NCI-H774 (cell line): ENCODE data around the gene PDE6B.

Experiments
- DNase-seq: peaks from one replicate; lab custom pipeline; 2025; lab: John Stamatoyannopoulos, UW

The PDE6B gene

DNA sequence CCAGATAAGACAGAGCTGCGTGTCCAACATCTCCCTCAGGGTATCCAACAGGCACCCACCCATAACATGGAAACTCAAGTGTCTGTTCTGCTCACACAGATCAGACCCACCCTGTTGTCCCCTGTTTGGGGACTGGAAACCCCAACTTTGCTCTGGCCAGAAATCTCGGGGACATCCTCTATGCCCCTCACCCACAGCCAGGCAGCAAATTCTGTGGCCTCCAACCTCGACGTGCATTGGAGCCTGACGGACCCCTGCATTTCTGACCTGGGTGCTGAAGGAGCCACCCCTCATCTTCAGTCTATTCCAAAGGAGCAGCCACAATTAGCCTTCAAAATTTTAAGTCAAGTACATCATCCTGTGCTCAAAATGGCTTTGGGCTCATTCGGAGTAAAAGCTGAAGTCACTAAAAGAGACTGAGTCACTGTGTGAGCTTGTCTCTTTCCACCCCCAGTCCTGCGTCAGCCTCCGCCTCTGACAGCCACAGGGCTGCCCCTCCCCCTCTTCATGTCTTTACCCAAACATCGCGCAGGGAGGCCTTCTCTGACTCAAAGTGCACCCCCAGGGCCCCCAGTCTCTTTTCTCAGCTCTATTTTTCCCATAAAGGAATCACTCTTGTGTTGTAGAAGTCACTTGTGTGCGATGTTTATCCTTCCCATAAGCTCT lies 24.4 kb upstream of the PDE6B start:
- no peak for DNase-seq

DNA sequence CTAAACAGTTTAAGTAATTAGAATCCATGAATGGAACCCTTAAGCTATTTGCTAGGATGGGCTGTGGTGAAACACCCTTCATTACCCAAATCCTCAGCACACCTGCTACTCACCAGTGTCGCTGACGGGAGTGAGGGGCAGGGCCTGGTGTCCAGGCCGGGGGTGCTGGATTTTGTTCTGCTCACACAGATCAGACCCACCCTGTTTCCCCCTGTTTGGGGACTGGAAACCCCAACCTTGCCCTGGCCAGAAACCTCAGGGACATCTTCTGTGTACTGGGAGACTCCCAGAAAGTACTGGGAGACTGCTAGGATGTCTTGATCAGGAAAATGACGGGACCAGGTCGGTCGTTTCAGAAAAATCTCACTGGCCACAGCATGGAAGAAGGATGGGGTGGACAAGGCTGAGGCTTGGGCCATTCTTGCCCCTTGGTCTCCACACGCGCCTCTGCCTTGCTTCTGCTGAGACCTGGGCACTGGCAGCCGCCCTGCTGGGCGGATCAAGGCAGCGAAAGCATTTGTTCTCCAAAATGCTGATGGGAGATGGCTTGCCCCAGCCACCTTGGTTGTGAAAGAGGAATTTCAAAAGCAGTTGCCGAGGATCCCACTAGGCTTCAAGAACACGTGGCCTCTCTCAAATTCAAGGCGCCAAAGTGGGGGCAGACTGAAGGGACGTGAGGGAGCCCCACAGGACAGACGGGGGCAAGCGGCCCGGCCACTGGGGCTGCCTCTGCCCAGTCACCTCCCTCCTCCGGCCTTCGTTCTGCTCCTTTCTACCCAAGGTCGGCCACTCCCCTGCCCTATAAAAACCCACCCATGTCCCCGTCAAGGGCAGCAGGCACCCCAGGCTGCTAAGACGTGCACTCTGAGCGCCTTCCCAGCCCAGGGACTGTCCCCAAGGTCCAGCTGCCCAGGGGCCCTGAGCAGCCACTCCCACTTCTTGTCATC lies 23.5 kb upstream of the PDE6B start:
- no peak for DNase-seq

DNA sequence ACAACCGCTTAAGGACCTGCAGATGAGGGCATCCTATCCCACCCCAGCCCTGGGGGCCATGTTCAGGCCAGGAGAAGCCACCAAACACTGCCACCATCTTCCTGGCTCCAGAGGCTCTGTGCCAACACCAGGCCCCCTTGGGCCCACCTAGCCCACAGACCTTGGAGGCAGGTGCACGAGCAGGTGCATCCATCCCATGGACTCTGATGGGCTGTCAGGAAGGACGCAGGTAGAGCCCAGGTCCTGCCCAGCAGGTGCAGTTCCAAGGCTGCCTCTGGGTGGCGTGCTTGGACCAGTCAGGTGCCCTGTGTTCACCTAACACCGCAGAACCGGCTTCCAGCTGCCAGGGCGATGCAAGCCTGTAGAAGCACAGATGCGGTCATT lies 22.8 kb upstream of the PDE6B start:
- DNase-seq, result peak; percentile 43

DNA sequence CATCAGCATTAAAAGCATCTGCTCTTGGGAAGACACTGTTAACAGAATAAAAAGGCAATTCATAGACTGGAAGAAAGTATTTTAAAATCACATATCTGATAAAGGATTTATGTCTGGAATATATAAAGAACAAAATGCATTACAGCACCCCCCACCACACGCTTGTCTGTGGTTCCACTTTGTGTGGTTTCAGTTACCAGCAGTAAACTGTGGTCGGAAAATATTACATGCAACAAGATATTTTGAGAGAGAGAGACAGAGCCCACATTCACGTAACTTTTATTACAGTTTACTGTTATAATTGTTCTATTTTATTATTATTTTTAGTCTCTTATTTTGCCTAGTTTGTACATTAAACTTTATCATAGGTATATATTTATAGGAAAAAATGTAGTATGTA lies 21.2 kb upstream of the PDE6B start:
- no peak for DNase-seq

DNA sequence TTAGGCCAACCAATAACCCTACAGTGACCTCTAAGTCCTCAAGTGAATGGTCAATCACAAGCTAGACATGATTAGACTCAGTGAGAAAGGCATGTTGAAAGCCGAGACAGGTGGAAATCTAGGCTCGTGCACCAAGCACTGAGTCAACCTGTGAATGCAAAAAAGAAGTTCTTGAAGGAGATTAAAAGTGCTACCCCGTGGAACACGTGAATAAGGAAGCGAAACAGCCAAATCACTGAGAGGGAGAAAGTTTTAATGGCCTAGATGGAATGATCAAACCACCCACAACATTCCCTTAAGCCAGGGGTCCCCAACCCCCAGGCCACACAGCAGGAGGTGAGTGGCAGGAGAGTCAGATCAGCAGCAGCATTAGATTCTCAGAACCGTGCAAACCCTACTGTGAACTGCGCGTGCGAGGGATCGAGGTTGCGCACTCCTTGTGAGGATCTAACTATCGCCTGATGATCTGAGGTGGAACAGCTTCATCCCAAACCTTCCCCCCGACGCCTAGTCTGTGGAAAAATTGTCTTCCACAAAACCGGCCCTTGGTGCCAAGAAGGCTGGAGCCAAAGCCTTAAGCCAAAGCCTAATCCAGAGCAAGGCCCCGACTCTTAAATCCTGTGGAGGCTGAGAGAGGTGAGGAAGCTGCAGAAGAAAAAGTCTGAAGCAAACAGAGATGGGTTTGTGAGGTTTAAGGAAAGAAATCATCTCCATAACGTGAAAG lies 19.5 kb upstream of the PDE6B start:
- no peak for DNase-seq

DNA sequence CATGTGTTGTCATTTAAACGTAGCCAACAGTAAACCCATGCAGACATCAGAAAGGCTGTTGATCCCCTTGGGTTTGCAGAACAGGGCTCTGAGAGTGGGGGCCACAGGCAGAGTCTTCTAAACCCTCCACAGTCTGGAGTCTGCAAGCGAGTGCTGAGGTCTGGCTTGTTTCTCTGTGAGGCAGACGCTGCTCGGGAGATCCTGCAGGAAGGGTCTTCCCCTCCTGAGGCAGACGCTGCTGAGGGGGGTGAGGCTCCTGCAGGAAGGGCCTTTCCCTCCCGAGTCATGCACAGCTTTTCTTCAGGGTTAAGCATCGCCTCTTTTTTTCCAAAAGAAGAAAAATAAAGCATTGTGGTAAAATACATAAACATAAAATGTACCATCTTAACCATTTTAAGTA lies 17.1 kb upstream of the PDE6B start:
- DNase-seq, result no peak

DNA sequence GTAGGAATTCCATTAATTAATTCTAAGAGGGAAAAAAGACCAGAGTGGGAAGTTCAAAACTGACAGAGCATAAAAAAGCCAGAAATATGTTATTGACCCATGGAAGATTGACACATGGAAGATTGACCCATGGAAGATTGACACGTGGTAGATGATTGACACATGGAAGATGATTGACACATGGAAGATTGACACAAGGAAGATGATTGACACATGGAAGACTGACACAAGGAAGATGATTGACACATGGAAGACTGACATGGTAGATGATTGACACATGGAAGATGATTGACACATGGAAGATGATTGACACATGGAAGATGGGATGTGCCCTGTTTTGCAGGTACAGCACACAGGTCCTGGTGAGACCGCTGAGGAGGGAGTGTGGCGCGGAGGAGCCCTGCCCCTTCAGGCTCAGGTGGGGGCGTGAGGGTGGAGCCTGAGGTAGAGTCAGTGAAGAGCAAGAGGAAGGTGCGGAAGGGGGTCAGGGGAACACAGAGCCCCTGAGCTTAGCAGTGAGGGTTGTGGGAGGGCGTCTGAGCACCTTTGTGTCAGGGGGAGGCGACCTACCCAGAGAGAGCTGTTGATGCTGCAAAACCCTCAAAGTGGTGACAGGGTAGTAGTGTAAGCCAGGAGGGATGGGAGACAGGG lies 15.8 kb upstream of the PDE6B start:
- no peak for DNase-seq

DNA sequence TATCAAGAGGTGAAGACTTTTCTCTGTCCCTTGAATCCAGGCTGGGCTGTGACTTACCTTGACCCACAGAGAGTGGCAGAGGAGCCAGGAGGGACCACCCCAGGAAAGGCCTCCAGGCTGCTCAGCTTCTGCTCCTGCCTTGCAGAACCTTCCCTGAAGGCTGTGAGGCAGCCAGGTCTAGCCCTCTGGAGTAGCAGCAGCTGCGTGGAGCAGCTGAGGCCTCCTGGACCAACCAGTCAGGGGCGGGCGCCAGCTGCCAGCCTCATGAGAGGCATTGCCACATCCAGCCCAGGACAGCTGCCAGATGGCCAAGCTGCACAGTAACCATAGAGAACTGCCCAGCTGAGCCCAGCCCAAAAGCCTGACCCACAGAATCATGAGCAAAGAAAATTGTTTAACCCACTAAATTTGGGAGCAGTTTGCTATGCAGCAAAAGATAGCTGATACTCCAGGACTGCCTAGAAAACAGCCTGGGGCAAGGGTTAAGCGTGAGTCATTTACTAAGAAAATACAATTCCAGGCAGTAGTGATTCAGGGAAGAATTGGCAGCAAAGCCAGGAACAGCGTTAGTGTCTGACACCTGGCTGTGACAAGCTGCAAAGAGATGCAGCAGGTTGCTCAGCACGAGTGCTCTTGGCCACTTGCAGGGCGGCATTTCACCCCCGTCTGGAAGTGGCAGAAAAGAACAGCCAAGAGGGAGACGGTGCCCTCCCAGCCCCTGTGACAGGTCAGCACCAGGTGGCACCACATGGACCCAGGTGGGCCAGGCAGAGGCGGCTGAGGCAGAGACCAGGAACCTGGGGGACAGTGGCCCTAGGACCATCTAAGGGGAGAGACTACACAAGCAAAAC lies 14.7 kb upstream of the PDE6B start:
- peak; percentile 33 for DNase-seq

DNA sequence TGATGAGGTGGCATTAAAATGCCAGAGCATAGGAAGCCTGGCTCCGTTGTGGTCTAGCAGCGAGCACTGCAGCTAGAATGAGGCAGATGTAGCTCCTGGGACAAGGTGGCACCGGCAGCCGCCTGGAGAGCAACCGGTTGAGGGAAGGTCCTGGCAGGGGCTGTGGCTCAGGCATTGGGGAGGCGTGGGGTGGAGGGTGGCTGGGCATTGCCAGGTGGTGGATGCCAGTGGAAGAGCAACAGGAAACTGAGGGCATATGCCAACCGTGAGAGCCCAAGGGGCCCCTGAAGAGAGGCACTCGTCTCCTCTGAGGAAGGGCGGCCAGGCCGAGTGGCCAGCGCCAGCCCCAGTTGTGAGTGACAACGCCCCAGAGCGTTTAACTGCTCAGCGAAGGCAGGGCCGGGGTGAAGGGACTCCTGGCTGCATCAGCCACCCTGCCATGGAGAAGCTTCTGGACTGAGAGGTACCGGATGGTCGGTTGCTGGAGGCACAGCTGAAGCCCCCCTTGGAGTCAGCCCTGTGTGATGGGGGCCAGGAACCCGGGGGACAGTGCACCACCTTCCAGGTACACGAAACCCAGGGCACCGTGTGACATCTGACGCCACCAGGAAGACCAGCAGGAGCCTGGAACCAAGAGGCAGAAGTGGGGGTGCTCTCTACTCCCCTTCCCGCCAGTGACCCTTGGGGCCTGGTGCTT lies 13.2 kb upstream of the PDE6B start:
- DNase-seq, result no peak

DNA sequence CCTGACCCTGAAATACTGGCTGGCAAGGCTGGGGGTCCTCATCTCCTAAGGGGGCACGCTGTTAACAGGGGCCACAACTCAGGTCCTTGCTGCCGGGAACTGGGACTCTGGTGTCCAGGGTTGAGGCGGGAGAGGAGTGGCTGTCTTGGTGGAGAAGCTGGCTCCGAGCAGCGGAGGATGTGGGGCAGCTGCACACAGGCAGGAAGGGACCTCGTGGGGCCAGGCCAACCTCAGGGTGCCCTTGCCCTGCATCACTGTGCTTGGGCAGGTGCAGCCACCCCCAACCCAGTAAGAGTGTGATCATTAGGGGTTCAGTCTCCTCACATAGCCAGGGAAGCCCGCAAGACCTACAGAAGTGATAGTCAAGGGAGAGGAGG lies 12.6 kb upstream of the PDE6B start:
- no peak for DNase-seq

DNA sequence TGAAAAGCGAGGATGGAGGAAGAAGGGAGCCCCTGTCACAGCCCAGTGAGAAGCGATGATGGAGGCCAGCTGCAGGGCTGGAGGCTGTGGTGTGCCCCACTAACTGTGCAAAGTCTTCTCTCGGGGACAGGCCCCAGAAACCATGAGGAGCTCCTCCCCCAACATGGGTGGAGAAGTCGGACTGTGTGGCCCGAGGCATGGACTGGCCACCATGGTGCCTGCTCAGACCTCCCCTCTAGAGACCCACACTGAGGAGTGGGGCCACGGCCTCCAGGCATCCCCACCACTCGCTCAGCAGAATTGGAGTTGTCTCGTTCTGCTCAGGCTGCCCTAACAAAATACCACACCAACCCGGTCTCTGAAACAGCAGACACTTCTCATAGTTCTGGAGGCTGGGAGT lies 12.2 kb upstream of the PDE6B start:
- DNase-seq, result no peak

DNA sequence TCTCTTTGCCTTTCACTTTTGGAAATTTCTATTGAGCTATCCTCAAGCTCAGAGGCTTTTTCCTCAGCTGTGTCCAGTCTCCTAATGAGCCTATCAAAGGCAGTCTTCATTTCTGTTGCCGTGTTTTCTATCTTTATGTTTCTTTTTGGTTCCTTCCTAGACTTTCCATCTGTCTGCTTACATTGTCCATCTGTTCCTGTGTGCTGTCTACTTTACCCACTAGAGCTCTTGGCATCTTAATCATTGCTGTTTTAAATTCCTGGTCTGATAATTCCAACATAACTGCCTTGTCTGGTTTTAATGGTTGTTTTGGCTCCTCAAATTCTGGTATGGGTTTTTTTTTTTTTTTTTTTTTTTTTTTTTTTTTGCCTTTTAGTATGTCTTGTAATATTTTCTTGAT lies 9.3 kb upstream of the PDE6B start:
- DNase-seq, result no peak

DNA sequence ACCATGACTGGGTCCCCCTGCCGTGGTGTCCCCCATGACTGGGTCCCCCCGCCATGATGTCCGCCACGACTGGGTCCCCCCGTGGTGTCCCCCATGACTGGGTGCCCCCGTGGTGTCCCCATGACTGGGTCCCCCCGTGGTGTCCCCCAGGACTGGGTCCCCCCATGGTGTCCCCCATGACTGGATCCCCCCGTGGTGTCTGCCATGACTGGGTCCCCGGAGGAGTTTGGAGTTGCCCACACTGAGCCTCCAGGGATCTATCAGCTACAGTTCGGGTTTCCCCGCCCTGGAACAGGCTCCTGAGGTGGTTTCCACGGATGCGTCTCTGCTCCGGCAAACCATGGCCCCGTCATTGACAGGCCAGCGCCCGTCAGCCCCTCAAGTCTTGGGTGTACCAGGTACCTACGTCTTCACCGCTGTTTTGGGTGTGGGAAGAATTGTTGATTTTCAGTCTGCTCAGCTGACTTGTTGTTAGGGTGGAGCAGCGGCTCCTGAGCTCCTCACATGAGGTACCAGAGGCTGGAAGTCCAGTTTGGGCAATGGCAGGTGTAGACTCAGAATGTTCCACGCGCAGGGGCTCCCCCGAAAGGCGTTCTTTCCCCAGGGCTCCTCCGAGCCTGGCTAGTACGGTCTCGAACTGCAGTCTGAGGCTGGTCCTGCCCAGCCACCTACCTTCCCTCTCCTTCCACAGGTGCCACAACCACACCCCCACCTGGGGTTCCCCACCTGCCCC lies 8.3 kb upstream of the PDE6B start:
- DNase-seq, result no peak

DNA sequence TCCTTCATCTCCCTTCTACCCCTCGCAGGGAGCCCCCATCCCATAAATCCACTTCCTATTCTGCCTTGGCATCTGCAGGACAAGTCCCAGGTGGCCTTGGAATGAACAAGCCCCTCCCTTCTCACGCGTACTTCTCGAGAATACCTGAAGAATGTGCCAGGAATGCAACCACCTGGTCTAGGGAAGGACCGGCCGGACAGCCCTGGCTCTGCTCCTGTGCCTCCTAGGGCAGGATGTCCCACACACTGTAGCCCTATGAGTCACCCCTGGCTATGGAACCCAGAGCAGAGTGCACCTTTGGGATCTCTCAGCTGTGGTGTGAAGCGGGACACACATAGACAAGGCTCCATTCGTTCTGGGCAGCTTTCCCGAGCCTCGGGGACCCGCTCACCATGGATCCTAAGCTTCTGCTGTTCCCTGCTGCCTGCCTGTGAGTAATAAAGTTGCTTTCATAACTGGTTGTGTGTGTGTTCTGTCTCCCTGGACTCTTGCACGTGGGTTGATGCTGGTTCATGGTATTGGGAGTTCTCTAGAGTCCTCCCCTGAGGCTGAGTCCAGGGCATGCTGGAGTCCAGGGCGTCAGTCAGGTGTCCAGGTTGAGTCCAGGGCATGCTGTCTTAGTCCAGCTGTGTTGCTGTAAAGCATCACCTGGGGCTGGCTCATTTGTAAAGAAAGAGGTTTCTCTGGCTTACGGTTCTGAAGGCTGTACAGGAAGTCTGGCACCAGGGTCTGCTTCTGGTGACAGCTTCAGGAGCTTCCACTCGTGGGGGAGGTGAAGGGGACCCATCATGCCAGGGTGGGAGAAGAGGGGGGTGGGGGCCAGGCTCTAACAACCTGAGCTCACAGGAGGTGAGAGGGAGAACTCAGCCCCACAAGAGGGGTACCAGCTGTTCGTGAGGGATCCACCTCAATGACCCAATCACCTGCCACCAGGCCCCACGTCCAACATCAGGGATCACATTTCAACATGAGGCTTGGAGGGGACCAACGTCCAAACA lies 7.4 kb upstream of the PDE6B start:
- DNase-seq, result no peak

DNA sequence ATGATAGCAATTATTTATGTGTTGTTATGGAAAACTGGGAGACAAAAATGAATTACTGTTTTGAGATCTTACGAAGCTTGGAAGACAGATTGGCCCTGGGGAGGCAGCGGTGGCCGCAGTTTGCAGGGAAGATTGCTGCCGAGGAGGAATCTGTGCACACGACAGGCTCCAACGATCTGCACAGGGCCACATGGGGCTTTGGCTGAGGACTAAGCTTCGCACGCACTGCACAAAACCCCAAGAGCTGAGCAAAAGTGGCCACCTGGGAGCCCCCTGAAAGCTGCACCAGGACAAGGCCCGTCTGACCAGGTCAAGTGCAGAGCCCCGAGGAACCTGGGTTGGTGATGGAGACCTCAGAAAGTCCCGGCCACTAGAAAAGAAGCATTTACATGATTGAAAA lies 5.2 kb upstream of the PDE6B start:
- no peak for DNase-seq

DNA sequence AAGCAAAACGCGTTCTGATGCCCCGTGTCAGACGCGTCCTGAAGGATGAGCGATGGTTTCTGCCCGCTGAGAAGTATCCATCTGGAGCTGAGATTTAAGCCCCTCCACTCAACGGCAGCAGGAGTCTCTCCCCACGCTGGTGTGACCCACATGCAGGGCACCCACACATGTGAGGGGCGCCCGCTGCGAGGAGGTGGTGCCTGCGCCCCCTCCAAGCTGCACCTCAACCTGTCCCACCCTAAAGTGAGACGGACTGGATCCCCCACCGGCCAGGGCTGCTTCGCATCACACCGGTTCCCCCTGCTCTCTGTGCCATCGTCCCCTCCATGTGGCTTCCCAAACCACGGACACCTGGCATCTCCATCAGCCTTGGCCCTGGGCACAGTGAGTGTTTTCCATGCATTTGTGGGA lies 4.5 kb upstream of the PDE6B start:
- DNase-seq, result no peak

DNA sequence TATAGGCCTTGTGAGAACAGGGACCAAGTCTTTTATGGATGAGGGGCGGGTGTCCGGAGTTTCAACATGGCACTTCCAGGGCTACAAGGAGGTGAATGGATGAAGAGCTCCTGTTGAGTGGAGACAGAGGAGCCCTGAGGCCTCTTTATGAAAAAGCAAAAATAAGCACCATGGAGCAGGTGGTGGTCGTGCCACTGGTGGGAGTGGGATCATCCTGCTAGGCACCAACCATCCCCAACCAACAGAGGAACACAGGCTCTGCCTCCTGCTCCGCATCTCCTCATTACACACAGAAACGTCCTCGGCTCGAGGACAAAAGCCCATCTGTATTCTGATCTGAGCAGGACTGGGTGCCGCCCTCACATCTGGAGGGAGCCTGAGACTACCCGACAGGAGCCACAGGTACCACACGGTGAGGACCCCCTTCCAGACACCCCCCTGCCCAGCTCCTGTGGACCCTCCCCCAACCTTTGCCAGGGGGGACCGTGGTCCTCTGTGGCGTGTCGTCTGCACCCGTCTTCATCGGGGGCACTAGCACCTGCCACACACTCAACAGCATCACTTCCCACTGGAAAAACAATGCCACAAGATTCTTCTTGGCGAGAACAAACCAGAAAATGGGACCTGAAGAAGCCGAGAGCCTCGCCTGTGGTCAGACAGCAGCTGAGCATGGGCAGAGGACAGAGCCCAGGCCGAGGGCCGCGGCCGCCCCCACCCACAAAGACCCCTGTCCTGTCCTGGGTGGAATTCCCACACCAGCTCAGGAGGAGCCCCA lies 3.9 kb upstream of the PDE6B start:
- DNase-seq, result no peak
